ENCODE data around the gene KLK8. TPM values are rescaled to one million over a fixed set of nuclear protein-coding genes. Genes with fewer than 3 reads are reported as not detected.

KLK8 gene
- total RNA-seq, 1 donor from 2014 or later: not detected

- H3K36me3 ChIP-seq: no peaks in the 10 kb centered on the region
- H3K27me3 ChIP-seq (ENCODE audit: low read depth): peaks cover 72% of the 10 kb centered on the region
- no peak for DNase-seq
- no peak overlapping the region for H3K4me3 ChIP-seq
- no peak overlapping the region for H3K27ac ChIP-seq (replicated peaks)
- no peaks in the 10 kb centered on the region for H3K4me1 ChIP-seq
- H3K9me3 ChIP-seq (replicated peaks): peaks cover 2% of the 10 kb centered on the region
- intact Hi-C loops (cut with micrococcal nuclease): no loop called here
- TF ChIP-seq CTCF (IDR thresholded peaks at IDR 0.05; ENCODE audit: borderline replicate concordance): no peak
These were observed 54.3 kb downstream of the KLK8 start for GRCh38 chr19:50947123-50947522.

Other genes with a start within 250 kb of the KLK8 start
- not detected for gene GPR32, start 231.1 kb downstream of the KLK8 start, total RNA-seq
- not detected for gene ACP4, start 211.2 kb downstream of the KLK8 start, total RNA-seq
- 0.41 TPM for gene KLK1, start 177.8 kb downstream of the KLK8 start, total RNA-seq
- gene KLK15, start 168.0 kb downstream of the KLK8 start, total RNA-seq: not detected
- gene KLK3, start 146.7 kb downstream of the KLK8 start, total RNA-seq: not detected
- not detected for gene KLK2, start 128.2 kb downstream of the KLK8 start, total RNA-seq
- not detected for gene KLK4, start 90.2 kb downstream of the KLK8 start, total RNA-seq
- not detected for gene KLK5, start 48.6 kb downstream of the KLK8 start, total RNA-seq
- not detected for gene KLK6, start 32.0 kb downstream of the KLK8 start, total RNA-seq
- gene KLK7, start 17.7 kb downstream of the KLK8 start, total RNA-seq: not detected
- gene KLK10, start 18.1 kb upstream of the KLK8 start, total RNA-seq: not detected
- not detected for gene KLK11, start 25.0 kb upstream of the KLK8 start, total RNA-seq
- not detected for gene KLK12, start 33.4 kb upstream of the KLK8 start, total RNA-seq
- not detected for gene KLK13, start 63.5 kb upstream of the KLK8 start, total RNA-seq
- 1.6 TPM for gene KLK14, start 81.3 kb upstream of the KLK8 start, total RNA-seq
- 4.4 TPM for gene CTU1, start 106.8 kb upstream of the KLK8 start, total RNA-seq
- gene SIGLEC9, start 123.3 kb upstream of the KLK8 start, total RNA-seq: 1.7 TPM
- 0.47 TPM for gene SIGLEC7, start 140.7 kb upstream of the KLK8 start, total RNA-seq
- 3.0 TPM for gene CD33, start 223.5 kb upstream of the KLK8 start, total RNA-seq
- gene SIGLECL1, start 249.5 kb upstream of the KLK8 start, total RNA-seq: not detected